Measurements from ENCODE around the gene TBC1D16.
"Not testable (repeated sequence)": the region's sequence is repeated elsewhere in the genome, so short reads cannot be mapped to it uniquely, and the experiment has no call there.

Gene TBC1D16

DNA sequence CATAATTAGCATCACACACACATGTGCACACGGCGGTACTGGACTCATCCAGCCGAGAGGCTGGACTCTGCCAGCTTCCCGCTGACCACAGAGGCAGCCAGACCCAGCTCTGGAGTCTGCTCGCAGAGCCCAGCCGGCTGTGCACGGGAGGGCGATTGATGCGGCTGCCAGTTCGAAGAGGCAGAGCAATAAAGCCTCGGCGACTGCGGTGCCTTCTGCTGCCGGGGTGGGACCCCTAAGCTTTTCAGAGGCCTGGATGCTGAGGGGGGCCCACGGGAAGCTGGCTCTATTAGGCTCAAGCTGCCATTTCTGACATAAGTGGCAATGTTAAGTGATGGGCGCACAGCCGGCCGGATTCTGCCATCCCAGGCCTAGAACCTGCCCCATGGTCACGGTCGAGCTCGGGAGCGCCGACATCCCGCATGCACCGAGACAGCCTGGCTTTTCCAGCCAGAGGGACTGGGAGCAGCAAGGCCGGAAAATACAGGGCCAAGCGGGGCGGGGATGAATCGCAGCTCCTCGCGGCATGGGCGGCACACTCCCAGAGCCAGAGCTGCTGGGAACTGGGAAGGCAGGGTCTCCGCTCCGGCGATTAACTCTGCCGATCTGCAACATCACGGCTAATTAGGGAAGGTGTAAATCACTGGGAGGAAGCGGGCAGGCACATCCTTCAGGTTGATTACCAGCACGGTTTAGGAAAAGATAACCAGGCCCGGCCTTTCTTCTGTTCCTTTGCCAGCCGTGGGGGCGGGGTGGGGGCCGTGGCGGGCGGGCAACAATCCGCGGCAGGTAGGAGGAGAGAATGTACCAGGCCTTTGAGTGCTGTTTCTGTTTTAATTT, 57.7 kb downstream of the TBC1D16 start:
- in situ Hi-C loops (cut with MboI; ENCODE audit: low sequenced_read_pairs): no loop called here

DNA sequence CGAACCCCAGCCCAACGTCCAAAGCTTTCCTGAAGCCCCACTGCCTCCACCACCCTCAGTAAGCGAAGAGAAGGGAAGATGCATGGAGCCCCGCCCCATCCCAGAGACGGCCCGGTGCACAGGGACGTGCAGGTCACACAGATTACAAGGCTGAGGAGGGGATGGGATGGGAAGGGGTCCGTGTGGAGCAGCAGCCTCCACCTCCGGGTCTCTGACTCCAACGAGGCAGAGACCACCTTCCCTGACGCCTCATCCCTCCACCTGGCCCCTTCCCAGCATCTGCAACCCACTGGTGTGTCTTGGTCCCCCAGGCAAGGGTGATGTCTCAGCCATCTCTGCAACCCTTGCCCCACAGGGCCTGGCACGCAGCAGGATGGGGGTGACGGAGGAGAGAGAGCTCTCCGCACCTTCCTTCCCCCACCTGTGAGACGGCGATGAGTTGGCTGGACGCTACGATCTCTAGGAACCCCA, 58.5 kb downstream of the TBC1D16 start:
- in situ Hi-C loops (cut with MboI; ENCODE audit: low sequenced_read_pairs): no loop called here

DNA sequence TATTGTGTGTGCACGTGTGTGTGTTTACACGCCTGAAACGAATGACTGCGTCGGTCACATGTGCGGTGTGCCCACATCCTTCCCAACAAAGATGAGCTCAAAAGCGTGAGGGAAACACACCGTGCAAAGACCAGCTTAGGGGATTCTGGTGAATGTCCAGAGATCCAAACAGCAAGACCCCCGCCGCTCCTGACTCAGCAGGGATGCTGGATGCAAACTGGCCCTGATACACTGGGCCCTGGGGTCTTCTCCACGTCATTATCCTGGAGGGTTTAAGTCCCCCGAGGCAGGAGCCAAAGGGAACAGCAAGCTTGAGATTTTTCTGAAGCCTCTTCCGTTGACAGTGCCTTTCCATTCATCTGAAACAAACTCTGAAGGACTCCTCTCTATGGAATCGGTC, 59.2 kb downstream of the TBC1D16 start:
- in situ Hi-C loops (cut with MboI; ENCODE audit: low sequenced_read_pairs): no loop called here

DNA sequence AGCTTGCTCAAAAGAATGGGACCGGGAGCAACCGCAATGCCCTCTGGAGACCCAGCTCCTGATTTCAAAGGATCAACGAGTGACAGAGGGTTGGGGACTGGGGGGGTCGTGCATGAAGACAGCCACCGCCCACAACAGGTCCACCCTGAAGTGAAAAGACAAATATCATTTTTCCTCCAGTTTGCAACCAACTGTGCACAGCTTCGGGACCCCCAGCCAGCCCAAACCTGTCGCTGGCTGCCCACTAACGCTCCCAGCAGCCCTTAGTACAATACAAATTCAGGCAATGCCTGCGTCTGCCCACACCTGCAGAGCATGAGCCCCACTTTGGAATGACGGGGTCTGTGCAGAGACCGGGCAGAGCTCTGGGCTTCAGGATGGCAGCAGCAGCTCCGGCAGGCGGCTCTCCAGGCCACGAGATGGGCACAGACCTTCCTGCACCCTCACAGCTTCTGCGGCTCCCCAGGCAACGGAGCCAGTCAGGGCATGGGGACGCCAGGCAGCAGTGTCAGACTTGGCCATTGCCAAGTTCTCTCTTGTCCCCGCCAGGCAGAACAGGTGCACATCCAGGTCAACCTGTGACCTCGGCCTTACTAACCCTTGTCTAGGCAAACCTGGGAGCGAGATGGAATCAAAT, 60.1 kb downstream of the TBC1D16 start:
- in situ Hi-C loops (cut with MboI; ENCODE audit: low sequenced_read_pairs): no loop called here

DNA sequence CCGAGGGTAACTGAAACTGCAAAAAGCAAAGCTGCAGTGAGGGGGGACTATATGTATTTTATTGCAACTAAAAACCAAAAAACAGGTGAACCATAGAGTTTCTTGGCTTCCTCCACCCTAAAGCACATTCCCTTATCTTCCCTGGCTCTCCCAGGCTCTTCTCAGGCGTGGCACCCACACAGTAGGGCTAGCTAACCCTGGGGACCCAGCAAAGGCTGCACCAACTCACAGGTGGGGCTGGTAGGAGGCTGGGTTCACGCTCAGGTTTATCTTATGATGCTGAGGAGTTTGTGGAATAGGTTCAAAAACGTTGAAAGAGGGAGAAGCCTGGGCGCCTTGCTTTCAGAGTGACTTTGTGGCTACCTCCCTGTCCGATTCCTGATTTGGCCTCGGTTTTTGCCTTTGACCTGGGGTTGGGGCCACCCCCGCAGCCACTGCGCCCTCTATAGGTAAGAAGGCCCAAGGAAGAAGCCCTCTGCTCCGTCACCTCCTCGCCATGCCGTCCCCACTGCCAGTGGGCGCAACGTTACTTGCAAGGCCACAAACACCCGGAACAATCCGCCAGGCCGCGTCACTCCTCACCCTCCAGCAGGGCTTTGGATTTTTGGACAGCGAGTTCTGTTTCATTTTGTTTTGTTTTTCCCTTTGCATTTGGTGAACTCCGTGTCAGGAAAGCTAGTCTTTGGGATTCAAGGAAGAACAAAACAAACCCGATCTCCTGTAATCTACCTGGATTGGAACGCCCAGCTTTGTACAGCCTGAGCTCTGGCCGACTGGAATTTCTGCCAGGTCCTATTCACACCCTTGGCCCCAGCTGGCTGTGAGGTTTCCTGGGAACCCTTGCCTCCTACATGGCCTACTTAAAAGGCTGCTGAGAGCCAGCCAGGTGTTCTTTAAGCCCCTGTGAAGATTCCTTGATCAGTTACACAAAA, 60.8 kb downstream of the TBC1D16 start:
- in situ Hi-C loops (cut with MboI; ENCODE audit: low sequenced_read_pairs): no loop called here

DNA sequence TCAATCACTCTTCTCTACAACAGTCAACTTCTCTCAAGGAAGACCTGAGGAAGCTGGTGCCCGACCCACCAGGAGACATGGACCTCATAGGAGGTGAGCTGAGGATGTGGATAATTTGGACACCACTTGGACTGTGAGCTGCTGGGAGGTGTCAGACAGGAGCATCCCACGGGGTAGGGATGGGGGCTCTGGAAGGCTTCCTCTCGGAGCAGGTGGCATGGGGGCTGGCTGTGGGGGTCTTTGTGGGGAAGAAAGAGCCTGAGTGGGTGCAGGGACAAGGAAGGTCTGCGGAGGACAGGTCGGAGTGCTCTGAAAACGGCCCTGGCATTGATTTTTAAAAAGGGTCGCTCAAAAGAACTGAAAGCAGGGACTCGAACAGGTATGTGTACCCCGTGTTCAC, 64.0 kb downstream of the TBC1D16 start:
- in situ Hi-C loops (cut with MboI; ENCODE audit: low sequenced_read_pairs): no loop called here

DNA sequence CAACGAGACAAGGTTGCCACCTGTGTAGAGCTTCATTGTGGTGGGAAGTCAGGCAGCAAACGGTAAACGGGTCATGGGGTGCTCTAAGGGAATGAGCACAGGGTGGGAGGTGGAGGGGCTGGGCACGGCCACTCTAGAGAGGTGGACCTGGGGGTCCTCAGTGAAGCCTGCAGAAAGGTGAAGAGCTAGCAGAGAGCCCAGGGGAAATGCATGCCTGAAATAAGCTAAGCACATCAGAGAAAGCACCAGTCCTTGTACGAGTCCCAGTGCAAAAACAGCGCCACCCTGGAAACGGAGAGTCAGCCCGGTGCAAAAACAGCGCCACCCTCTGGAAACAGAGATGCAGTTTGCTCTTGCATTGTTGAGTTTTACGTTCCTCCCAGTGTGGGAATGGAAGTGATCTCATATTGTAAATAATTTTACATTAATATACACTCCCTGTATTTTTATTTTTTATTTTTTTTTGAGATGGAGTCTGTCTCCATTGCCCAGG, 65.0 kb downstream of the TBC1D16 start:
- in situ Hi-C loops (cut with MboI; ENCODE audit: low sequenced_read_pairs): no loop called here

DNA sequence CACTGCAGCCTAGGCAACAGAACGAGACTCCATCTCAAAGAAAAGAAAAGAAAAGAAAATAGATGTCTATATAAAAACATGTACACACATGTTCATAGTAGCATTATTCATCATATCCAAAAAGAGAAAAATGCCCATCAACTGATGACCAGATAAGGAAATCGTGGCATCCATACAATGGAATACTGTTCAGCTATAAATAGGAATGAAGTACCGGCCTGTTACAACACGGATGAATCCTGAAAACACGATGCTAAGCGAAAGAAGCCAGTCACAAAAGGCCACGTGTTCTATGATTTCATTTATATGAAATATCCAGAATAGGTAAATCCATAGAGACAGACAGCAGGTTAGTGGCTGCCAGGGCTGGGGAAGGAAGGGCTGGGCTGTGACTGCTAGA, 65.8 kb downstream of the TBC1D16 start:
- in situ Hi-C loops (cut with MboI; ENCODE audit: low sequenced_read_pairs): no loop called here

DNA sequence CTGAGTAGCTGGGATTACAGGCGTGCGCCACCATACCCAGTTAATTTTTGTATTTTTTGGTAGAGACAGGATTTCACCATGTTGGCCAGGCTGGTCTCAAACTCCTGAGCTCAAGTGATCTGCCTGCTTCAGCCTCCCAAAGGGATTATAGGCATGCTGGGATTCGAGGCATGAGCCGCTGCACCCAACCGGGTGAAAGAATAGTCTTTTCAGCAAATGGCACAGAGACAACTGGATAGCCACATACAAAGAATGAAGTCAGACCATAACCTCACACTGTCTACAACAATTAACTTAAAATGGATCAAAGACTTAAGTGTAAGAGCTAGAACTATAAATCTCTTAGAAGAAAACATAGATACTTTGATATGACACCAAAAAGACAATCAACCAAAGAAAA, 67.6 kb downstream of the TBC1D16 start:
- in situ Hi-C loops (cut with MboI; ENCODE audit: low sequenced_read_pairs): no loop called here

DNA sequence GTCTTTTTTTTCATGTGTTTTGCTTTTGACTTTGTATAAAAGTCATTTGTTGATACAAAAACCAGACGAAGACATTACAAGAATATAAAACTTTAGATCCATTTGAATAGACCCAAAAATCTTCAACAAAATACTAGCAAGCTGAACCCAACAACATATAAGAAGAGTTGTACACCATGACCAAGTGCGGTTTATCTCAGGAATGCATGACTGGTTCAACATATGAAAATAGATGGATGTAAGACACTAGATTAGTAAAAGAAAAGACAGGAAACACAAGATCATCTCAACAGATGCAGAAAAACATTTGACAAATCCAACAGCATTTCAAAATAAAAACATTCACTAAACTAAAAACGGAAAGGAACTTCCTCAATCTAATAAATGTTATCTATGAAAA, 69.0 kb downstream of the TBC1D16 start:
- in situ Hi-C loops (cut with MboI; ENCODE audit: low sequenced_read_pairs): no loop called here

DNA sequence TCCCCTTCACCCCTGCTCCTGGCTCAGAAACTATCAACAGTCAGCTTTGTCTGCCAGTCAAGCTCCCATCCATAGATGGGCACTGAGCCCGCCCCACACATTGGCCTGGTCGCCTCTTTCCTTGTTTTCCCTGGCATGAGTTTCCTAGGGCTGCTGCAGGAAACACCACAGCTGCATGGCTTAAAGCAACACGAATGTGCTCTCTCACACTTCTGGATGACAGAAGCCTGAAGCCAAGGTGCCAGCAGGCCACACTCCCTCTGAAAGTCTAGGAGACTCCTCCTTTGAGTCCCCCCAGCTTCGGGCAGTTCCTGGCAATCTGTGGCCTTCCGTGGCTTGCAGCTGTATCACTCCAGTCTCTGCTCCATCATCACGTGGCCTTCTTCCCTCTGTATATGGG, 69.9 kb downstream of the TBC1D16 start:
- in situ Hi-C loops (cut with MboI; ENCODE audit: low sequenced_read_pairs): no loop called here

DNA sequence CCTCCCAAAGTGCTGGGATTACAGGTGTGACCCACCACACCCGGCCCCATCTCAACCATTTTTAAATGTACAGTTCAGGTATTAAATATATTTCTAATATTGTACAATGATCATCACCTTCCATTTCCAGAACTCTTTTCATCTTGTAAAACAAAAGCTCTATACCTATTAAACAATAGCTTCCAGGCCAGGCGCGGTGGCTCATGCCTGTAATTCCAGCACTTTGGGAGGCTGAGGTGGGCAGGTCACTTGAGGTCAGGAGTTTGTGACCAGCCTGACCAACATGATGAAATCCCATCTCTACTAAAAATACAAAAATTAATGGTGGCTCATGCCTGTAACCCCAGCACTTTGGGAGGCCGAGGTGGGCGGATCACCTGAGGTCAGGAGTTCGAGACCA, 73.2 kb downstream of the TBC1D16 start:
- in situ Hi-C loops (cut with MboI; ENCODE audit: low sequenced_read_pairs): not testable (repeated sequence)

DNA sequence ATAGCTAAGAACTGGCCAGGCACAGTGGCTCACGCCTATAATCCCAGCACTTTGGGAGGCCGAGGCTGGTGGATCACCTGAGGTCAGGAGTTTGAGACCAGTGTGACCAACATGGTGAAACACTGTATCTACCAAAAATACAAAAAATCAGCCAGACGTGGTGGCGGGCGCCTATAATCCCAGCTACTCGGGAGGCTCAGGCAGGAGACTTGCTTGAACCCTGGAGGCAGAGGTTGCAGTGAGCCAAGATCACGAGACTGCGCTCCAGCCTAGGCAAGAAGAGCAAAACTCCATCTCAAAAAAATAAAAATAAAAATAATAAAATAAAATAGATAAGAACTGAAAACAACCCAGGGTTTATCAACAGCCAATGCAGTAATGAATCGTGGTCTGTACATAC, 74.1 kb downstream of the TBC1D16 start:
- in situ Hi-C loops (cut with MboI; ENCODE audit: low sequenced_read_pairs): not testable (repeated sequence)

DNA sequence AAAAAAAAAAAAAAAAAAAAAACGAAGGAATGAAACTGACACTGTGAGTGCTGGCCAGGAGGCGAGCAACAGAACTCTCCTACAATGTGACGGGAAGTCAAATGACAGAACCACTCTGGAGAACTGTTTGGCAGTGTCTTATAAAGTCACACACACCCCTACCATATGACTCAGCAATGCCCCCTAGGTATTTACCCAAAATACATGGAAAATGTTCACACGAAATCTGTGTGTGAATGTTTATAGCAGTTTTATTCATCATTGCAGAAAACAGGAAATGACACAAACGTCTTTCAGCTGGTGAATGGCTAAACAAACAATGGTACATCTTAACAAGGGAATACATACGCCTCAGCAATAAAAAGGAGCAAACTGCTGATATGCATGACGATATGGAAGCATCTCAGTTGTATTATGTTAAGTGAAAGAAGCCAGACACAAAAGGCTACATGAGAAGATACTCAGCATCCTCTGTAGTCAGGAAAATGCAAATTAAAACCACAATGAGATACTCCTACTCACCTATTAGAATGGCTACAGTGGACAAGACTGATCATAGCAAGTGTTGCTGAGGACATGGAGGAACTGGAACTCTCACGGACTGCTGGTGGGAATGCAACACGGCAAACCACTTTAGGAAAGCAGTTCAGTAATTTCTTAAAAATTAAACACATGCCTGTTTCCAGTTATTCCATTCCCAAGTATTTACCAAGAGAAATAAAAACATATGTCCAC, 74.7 kb downstream of the TBC1D16 start:
- in situ Hi-C loops (cut with MboI; ENCODE audit: low sequenced_read_pairs): no loop called here

DNA sequence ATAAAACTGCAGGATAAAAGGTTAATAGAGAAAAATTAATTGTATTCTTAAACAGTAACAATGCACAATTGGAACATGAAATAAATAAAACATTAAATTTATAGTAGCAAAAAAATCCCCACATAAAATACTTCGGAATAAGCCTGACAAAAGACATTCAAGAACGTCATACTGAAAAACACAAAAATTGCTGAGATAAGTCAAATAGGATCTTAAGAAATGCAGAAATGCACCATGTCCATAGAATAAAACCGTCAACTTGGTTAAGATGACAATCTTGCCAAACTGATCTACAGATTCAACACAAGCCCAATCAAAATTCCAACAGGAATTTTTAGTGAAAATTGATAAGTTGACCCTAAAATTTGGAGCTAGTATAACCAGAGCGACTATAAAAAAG, 76.6 kb downstream of the TBC1D16 start:
- in situ Hi-C loops (cut with MboI; ENCODE audit: low sequenced_read_pairs): no loop called here

DNA sequence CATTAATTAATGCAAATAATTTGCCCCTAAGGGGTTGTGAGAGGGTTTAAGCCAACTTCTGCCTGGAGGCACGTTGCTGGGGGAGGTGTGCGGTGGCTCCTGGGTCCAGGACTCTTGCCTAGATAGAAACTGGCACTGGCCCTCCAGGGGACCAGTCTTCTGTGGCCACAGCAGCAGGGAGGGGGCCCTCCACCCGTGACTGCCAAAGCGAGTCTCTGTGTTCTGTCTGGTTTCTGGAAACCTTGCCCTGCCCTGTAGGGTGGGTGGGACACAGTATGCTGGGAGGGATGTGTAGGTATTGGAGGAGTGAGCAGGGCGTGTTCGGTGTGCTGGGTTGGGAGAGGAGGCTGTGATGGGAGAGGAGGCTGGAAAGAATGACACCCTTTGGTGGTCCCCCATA, 78.8 kb downstream of the TBC1D16 start:
- in situ Hi-C loops (cut with MboI; ENCODE audit: low sequenced_read_pairs): no loop called here

DNA sequence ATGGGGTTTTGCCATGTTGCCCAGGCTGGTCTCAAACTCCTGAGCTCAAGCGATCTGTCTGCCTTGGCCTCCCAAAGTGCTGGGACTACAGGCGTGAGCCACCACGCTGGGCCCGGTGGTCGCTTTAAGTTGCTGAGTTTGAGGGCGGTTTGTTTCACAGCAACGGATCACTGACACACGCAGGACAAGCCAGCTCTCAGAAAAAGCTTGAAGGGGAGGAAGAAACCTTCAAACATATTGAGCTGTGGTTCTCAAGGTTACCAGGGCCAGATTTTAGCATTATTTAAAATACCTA, 79.3 kb downstream of the TBC1D16 start:
- in situ Hi-C loops (cut with MboI; ENCODE audit: low sequenced_read_pairs): not testable (repeated sequence)

DNA sequence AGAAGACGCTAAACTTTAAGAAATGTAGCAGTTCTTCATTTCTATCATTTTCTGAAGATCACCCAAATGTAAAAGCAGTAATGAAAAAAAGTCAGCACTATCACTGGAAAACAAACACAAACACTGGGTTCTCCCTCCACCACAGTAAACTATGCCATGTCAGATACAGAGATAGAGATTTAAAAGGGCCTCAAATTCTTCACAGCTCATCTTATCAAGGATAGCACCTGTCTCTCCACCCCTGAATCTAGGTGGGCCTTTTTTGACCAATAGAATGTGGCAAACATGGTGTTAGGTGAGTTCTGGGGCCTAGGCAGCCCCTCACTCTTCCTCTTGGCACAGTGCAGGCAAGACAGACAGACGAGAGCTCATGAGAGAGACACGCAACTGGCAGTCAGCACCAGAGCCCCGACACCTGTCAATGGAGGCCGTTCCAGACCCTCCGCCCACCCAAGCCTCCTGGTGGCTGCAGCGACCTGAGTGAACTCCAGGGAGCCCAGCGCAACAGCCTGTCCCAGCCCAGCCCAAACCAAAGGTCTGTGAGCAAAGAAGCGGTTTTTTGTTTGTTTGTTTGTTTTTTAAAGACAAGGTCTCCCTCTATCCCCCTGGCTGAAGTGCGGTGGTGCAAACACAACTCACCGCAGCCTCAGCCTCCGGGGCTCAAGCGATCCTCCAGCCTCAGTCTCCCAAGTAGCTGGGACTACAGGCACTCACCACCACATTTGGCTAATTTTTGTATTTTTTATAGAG, 79.8 kb downstream of the TBC1D16 start:
- in situ Hi-C loops (cut with MboI; ENCODE audit: low sequenced_read_pairs): no loop called here

DNA sequence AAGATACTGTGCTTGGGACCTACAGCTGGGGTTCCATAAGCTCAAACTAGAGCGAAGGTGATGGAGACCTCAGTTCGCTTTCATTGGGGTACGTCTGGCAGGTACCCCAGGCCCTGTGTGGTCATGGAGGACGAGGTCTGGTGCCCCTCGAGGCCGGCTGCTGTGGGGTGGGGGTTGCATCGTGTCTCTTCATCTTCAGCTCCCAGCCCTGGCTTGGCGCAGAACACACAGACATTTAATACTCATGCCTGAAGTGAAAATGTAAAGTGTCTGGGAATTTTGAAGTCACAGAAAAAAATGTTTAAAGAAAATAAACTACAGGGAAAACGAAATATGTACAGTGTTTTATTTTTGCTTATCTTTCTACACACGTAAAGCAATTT, 80.5 kb downstream of the TBC1D16 start:
- in situ Hi-C loops (cut with MboI; ENCODE audit: low sequenced_read_pairs): no loop called here
